NOMO-1 treated with dmso at 0.1 percent for 144 hours (cell line): ENCODE results near the gene KL.

Source experiments
- DNase-seq: peaks from one replicate; lab custom pipeline; 2025; ENCODE audit not compliant: unreplicated experiment; lab: John Stamatoyannopoulos, UW

KL gene

DNA sequence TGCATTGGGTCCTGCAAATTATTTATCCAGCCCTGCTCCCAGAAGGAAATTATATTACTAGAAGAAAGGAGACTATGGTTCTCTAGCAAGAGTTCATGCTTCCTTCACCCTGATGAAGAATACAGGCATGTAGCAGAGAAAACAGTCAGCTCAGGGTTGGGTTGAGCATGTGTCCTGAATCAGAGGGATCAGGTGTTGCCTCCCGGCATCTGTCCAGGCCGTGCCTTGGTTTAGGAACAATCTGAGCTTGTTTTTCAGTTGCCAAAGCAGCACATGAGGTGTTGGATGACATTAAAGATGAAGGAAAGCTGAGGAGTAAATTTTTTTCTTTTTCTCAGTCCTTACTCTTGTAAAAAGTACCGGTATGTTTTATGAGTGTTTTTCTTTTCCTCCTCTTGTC is 62.0 kb downstream of the KL start:
- DNase-seq, result no peak

- peak; percentile 23 for DNase-seq
Observed at GRCh38 chr13:33079960-33080359, 63.7 kb downstream of the KL start.

- no peak for DNase-seq
Observed at GRCh38 chr13:33080972-33081590, 64.9 kb downstream of the KL start.

GRCh38 chr13:33081666-33082065 is 65.4 kb downstream of the KL start:
- DNase-seq, result no peak

DNA sequence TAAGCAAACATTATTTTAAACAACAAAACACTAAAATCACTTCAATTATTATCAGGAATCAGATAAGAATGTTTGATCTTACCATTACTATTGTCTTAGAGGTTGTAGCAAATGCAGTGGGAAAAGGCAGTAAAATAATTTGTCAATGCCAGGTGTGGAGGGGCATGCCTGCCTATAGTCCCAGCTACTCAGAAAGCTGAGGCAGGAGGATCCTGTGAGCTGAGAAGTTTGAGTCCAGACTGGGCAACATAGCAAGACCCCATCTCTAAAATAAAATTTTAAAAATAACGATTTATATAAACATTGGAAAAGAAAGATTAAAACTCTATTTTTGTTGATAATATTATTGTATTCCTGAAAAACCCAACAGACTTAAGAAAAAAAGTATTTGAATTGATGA is 66.8 kb downstream of the KL start:
- DNase-seq, result no peak

- DNase-seq, result no peak
Observed at GRCh38 chr13:33087091-33087490, 70.9 kb downstream of the KL start.

DNA sequence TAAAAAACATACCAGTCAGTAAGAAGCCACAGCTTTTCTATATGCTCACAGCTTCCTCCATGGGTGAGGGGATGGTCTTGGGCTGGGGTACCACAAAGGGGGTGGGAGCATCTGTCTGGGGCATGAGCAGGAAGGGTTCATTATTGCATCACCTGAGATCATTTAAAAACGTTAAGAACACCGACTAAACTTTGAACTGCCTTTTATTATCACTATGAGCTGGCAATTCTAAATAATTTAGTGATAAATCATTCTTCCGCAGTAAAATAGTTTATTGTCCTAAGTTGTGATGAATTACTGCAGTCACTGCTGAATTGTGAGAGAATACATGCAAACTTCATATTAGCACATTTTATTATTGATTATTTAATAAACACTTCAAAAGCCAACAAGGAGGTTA is 71.6 kb downstream of the KL start:
- no peak for DNase-seq

- no peak for DNase-seq
Observed at GRCh38 chr13:33089311-33089710, 73.1 kb downstream of the KL start.

GRCh38 chr13:33090755-33091414 is 74.7 kb downstream of the KL start:
- DNase-seq, result no peak

DNA sequence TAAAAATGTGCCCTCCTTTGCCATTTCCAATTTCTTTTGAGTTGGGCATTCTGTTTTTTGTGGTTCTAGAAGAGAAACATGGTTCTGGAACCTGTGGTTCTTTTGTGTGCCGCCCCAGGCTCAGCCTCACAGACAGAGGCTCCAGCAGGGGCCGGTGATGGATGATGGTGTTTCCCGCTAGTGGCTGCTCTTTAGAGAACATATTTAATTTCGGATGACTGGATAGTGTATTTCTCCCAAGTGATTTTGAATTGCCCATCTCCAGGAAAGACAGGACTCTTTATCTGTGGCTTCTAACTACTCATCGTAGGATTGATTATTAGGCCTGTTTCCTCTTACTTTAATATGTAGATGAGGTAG is 75.2 kb downstream of the KL start:
- no peak for DNase-seq

DNA sequence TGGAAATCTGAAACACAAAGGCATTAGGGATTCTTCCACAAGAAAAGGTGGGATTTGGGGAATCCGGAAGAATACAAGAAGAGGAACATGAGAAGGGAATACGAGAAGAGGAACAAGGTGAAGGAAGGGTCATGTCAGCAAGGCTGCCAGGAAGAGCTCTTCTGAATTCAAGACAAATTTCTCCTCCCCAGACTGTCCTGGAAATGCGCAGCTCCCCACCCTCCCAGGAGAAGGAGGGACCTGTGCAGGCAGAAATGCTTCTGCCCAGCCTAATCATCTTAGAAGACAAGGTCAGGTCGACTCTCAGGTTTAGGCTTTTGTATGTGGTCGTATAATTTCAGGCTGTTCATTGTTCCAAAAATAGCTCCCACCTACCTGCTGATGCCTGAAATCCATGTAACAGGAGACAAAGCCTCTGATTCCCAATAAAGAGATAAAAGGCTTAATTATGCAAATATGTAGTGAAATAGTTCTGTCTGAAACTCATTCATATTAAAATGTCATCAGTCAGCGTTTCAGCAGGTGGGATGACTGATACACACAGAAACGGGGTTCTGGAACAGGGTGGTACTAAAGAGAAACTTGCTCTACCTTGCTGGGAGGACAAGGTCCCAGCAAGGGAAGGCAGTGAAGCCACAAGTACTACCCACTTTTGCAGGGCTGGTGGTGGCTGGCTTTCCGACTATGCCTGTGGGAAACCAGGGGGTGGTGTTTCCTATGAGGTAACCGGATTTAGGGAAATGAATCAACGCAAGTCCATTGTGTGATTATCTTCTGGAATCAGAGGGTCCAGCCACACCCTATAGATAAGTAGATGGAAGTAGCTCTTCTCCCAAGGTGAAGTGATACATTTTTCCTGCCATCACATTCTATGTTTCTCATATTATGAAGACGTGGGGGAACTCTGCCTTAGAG is 76.1 kb downstream of the KL start:
- DNase-seq, result no peak

DNA sequence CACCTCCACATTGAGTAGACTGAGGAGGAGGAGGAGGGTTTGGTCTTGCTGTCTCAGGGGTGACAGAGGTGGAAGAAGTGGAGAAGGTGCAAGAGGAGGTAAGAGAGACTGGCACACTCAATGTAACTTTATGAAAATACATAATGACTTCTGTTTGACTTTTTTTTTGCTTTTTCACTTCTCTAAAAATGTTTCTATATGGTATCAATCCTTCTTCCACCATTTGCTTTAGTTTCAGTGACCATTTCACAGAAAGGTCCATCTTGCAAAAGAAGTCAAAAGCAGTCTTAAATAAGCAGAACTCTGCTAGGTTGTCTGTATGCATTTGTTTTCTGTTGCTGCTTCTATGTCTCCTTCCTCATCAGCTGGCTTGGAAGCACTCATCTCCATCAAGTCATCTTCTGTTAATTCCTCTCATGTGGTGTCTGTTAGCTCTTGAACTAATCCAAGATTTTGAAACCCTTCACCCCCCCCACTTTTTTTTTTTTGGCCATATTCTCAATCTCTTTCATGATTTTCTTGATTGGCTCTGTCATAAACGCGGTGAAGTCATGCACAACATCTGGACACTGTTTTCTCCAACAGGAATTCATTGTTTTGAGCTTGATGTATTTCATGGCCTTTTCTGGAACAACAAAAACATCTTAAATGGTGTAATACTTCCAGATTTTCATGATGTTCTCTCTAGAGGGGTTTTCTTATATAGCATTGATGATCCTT is 80.8 kb downstream of the KL start:
- DNase-seq, result no peak

- no peak for DNase-seq
Observed at GRCh38 chr13:33099860-33100259, 83.6 kb downstream of the KL start.

- no peak for DNase-seq
Observed at GRCh38 chr13:33100886-33101285, 84.7 kb downstream of the KL start.

DNA sequence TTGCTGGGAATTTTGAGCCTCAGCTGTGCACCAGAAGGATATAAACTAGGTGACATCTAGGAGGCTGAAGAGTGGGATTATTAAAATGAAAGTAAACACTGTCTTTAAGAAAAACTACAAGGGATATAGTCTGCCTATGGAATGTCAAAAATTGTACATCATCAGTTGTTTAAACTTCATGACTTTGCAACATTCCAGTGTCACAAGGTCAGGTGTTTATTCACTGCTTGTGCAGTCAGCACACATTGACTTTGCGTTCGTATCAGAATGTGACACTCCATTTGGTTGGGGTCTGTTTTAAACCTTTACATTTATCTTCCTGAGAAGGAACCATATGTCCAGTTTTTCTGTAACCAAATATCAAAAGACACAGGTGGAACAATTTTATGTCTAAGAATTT is 85.6 kb downstream of the KL start:
- DNase-seq, result no peak

DNA sequence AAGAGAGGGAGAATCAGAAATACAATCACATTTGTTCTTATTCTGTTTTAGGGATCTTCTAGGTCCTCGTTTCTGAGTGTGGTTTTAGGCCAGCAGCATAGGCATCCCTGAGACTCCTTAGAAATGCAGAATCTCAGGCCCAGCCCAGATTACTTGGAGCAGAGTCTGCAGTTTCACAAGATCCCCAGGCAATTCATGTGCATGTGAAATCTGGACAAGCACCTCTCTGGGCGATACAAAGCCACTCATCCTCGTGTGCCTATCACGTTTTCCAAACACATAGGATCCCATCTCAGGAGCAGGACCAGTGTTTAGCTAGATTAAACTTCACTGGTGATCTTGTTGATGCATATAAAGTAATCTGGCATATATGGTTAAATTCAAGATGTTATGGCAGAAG is 87.2 kb downstream of the KL start:
- no peak for DNase-seq

DNA sequence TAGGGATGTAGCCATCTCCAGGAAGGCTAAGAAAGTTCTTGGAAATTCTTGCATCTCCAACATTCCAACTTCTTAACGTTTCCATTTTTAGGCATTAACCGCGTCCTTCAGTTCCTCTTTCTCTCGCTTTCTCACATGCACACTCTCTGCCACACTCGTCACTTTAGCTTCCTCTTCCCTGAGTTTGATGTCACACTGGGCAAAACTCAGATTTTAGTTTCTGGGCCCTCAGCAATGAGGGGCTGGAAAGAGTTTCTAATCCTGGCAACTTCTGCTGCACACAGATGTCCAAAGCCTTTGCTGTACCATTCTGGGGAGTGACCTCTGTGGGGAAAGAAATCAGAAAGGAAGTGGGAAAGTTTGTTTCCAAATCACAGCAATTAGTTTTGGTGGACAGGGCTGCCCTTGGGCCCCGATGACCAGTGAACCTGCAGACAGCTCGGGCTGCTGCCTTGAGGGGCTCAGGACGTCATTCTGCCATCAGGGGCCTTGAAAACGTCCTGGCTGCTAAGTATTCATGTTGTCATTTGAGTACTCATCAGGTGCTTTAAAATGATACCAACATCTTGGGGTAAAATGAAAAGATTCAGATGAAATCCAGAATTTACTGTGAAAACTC is 89.3 kb downstream of the KL start:
- DNase-seq, result peak; percentile 78

- DNase-seq, result no peak
Observed at GRCh38 chr13:33106656-33107360, 90.6 kb downstream of the KL start.

GRCh38 chr13:33107361-33107760 is 91.1 kb downstream of the KL start:
- DNase-seq, result no peak

DNA sequence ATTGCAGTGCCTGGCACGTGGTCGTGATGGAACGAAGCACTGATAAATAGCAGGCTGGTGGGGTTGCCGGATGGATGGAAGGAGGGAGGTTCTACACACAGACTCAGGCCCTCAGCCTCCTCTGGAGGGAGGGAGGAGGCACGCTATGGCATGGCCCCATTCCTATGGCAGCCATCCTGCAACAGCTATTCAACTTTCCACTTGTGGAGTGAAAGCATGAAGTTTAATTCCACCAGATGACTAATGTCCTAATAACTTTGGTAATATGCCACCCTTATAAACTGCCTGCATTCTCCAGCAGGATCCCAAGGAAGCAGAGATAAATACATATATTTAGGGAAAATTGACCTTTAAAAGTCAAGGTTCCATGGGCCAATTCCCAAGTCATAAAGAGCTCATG is 92.4 kb downstream of the KL start:
- no peak for DNase-seq
